GM19372 (cell line): ENCODE measurements around the gene PORCN.

Experiments
- ATAC-seq: cut with Tn5 transposase; IDR thresholded peaks from one replicate; pipeline ENCODE4 v1.9.1; 2021; ENCODE audit warnings: mild to moderate bottlenecking, low read depth, moderate library complexity; ENCODE audit not compliant: unreplicated experiment

PORCN gene

DNA sequence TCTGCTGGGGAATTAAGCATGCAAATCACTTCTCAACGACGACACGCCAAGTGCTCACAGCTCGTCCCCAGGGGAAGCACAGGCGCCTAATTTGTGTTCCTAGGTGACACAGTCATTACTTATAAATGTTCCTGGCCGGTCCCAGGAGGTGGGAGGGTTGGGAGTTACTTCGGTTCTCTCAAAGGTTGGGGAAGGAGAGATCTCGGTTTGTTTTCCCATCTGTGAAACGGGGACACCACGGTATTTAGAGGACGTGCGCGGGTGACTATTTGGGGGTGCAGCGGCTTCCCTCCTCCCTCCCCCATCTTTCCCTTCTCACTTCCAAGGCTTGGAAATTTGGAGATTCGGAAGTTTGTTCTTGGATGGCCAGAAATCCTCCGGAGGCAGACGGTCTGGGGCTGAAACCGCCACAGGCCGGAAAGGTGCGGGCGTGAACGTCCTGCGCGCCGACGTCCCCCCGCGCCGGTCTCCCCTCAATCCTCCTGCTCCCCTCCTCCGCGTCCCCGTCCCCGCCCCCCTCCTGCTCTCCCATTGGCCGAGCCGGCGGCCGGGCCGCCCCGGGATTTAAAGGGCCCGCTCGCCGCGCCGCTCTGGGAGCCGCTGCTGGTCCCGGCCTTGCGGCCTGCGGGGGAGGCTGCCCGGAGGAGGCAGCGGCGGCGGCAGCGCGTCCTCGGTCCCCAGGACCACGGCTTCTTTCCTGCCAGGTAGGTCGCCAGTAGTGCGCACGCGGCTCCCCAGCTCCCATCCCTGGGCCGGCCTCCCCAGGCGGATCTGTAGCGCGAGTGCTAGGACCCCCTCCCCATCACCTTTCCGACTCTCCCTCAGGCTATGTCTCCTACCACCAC is at the start of gene PORCN:
Gene PORCN, plus strand, starts transcription at position 593 of the 845 bp plus-strand sequence. CDS start 829 bp downstream, outside the sequence.
- peak; percentile 73 for ATAC-seq

DNA sequence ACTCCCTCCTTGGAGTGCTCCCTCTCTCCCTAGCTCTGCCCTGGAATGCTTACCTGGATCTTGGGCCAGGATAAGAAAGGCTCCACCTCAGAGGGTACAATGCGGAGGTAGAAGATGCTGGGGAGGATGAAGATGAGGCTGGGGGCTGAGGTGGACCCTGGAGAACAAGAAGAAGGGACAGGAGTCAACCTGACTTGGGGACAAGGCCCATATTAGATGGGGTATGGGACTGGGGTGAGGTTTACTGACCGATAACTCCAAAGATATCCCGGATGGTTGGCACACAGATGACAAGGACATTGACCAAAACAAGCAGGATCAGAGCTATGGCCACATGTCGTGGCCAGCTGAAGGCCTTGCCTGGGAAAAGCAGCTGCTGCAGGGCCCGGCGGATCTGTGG is 49.3 kb upstream of the PORCN start:
- no peak for ATAC-seq

DNA sequence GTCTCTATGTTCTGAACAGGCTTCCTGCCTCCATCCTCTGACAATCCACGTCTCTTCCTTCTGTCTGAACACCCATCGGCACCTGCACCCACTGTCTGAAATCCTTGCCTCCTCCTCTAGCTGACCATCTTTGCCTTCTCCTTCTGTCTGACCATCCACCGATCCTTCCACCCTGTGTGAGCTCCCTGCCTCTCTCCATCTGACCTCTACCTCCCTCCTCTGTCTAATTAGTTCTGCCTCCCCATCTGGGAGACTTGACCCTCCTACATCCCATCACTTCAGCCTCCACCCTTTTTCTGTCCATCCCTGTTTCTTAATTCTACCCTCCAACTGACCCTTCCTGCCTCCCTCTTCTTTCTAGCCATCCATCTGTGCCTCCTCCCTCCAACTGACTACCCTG is 48.8 kb upstream of the PORCN start:
- no peak for ATAC-seq

DNA sequence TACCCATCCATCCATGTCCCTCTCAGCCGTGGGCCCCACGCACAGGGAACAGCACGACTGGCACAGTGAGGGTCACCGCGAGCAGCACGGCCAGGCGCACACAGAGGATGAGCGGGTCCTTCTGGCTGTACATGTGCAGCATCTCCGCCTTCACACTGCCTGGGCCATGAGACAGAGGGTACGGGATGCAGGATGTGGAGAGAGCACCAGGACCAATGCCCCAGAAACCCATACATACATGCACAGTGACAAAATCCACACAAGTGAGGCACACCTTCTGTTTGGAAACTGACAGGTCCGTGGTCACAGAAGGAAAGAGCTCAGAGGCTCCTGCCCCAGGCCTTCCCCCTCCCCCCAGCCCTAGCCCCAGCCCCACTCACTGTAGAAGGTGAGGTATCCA is 48.2 kb upstream of the PORCN start:
- no peak for ATAC-seq

DNA sequence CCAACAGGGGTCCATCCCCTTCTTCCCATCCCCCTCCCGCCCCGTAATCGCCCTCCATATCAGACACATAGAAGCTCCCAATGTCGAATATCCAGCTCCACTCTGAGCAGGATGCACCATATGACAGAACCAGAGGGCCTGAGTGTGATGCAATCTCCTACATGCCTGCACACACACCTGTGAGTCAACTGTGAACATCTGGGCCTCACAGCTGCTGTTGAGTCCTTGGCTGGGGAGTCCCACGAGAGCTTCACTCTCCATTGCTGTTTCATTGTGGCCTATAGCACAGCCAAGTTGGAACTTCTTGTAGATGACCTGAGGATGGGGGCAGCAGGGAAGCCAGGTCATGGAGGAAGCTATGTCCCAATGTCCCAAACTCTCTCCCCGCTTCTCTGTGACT is 47.0 kb upstream of the PORCN start:
- no peak for ATAC-seq

DNA sequence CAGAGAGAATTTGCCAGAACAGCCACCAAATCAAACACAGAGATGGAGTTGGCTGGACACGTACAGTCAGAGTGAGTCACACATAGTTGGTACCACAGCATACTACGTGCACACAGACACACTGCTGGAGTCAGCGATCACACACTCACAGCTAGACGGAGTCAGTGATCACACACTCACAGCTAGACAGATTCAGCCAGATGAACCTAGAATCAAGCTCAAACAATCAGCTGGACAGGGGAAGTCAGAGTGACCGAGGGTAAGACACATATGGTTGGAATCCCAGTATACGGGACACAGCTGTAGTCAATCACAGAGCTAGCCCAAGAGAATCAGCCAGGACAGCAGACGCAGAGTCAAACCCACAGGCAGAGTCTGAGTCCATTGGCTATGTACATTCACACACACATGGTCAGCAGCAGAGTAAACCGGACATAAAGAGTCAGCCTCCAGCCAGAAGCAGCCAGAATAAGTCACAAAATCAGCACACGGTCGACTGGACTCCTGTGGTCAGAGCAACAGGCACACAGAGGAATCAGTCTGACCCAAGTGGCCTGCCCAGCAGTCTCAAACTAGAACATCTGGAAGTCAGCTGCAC is 43.4 kb upstream of the PORCN start:
- ATAC-seq: no peak

DNA sequence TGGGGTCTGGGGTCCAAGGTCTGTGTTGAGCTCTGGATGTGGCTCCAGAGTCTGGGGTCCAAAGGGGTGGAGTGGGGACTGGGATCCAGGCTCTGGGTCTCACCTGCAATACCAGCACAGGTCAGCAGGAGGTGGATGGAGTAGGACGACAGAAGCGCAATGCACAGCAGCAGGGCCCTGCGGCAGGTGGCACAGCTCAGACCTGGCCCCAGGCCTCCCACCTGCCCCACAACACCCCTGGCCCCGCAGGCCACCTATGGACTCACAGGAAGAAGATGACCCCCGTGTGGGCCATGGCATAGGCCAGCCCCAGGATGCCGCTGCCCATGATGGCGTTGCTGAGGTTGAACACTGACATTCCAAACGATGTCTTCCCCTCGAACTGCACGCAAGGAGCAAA is 42.1 kb upstream of the PORCN start:
- ATAC-seq: no peak

DNA sequence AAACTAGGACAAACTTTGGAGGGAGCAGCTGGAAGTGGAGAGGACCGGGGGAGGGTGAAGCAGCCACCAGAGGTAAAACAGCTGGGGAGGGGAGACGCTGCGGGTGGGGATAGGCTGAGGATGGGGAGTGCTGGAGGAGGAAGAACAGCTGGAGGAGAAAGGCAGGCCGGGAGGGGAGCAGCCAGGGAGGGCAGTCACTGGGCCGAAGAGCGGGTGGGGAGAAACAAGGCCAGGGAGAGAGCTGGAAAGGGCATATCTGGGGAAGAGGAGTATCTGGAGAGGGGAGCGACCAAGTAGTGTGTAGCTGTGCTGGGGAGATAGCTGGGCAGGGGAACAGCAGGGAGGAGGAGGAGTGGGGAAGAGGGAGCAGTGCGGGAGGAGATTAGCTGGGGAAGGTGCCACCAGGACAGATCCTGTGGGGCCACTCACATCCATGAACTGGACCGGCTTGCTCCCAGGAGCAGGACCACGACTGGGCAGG is 41.5 kb upstream of the PORCN start:
- ATAC-seq: no peak

DNA sequence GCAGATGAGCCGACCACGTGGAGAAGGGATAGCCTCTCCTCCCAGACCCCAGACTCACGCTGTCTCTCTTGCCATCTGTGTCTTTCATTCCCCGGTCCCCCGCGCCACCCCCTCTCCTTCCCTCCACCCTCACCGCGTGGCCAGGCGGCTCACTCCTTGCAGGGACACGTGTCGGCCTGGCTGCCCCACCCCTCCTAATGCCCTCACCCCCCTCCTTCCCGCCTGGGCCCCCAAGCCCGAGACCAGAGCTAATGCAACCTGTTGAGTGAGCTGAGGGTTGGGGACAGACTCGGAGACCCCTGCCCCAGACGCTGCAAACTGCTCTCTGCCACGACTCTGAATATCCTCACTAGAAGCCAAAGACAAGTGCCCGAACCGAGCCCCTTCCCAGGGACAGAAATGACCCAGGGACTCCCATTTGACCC is 40.5 kb upstream of the PORCN start:
- ATAC-seq: no peak

DNA sequence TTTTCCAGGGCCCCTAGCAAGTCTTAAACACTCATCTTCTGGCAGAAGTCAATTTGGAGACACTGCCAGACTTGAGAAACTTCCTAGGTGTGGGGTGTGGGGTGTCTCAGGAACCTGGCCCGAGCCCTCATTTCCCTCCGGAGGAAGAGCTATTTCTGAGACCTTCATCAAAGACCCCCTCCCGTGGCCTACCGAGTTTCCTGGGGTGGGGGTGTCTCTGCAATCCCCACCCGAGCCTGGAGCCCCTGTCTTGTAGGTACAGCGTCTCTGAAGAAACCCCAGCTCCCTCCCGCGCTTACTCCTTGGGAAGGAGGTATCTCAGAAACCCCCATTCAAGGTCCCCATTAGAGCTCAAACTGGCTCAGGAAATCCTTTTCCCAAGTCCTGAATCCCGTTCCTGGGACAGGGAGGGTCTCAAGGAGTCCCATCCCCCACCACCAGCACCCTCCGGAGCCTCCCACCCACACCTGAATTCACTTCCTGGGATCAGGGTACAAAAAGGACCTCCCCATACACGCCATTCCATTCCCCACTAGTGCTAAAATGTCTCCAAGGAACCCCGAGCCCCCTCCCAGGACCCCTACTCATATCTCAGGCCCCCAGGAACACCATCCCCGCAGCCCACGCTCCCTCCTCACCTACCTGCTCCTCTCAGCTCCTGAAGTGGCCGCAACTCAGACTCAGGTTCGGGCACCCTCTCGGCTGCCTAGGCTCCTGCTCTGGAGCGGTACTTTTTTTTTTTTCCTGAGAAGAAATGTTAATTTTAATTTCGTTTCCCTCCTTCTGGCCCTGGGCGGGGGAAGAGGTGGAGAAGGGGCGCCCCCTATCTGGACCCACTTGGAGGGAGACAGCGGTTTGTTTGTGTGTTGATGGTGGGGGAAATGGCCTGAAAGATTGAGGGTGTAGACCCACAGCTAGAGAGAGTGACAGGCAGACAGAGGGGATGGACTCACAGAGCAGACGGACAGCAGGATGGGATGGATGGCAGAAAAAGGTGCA is 39.8 kb upstream of the PORCN start:
- no peak for ATAC-seq

DNA sequence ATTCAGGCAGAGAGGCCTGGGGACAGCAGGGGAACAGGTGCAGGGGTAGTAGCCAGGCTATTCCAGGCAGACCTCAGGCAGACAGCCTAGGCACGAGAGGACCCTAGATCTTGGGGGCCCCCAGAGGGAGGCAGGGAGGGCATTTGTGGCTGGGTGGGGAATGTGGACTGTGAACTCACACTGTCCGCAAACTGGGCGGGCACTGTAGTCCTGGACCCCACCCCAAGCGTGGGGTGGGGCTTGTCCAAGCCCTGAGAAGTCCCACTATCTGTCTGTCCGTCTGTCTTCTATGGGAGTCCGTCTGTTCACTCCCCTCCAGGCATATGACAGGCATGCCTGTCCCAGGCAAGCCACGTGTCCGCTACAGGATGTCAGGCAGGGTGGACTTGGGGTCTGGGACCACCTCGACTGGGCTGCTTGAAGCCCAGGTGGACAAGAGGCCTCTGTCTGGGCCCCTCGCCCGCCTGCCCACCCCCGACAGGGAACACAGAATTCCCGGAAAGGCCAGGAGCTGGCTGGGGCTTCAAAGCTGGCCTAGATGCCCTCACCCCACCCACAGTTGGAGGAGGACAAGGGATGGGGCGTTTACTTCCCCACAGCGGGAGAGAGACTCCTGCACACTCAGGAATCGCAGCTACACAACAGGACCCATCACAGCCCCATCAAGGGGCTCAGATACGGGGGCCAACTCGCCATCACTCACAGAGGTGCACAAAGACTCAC is 38.5 kb upstream of the PORCN start, which contains the start of gene SLC38A5:
Gene SLC38A5, minus strand, starts transcription at position 151 of the 723 bp plus-strand sequence. CDS start 2,336 bp downstream, outside the sequence.
- ATAC-seq: no peak

DNA sequence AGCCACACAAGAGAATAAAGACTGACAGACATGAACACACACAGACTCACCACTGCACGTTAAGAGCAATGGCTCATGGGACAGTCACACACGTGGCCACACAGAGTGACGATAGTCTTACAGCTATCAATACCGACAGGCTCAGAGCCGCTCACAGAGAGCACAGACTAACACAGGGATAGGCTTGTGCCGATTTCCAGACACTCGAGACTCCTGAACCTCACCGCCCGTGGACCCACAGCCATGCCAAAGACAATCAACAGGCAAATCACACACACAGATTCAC is 38.0 kb upstream of the PORCN start:
- ATAC-seq: no peak

DNA sequence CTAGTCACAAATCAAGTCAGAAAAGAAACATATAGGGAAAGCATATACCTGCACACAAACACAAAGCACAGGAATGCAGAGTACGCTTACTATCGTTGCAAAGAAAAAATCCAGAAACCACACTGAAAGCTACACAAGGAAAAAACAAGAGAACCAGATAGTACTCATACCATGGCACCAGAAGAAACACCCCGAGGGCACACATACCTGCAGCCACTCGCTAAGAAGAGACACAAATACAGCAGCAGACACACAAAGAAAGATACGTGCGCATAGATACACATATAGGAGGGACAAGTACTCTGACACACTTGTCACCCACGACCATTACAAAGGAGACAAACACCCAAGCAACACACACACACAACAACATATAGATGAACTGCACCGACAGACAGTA is 37.3 kb upstream of the PORCN start:
- ATAC-seq: no peak

DNA sequence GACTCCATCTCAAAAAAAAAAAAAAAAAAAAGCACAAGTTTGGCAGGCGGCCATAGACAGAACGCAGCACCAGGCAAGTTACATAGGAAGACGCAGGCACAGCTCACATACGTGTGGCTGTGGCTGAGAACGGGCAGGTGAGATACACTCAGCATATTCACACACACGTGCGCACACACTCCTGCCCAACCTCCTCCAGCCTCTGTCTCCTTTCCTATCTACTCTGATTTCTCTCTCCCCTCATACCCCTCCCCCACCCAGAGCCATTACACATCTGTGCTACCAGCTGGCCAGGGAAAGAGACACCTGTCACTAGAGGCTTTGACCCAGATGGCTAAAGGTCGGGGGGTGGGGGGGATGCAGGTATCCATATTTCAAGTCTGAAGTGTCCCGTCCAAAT is 36.6 kb upstream of the PORCN start:
- no peak for ATAC-seq

DNA sequence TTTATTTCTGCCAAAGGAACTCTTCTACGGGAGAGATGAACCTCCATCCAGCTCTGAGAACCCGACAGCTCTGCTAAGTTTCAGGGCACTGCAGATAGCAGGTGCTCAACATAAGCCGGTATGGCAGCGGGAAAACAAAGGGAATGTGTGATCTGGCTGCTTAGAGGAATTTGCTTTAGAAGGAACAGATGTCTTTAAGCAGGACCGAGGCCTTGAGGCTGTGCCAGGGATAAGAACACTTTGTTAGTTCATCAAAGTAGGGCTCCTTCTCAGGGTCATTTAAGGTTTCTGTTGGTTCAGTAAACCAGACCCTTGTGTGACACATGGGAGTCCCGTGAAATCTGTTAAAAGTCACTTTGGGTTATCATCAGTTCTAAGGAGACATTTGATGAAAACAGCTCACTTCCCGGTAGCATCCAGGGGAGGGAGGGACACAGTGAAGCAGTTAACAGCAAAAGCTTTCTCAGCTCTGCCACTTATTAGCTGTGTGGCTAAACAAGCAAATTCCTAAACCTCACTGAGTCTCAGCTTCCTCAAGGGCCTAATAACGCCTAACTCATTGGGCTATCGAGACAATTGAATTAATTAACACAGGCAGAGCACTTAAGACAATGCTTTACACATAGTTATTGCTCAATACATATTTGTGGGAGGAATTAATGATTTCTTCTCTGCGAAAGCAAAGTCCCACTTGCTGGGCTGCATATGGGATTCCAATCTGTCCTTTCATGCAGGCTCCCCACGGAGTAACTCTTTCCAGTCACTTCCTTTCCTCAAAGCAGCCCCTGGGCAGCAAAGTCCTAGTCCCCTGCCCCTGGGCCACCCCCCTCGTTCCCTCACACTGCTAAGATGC is 35.7 kb upstream of the PORCN start:
- no peak for ATAC-seq

DNA sequence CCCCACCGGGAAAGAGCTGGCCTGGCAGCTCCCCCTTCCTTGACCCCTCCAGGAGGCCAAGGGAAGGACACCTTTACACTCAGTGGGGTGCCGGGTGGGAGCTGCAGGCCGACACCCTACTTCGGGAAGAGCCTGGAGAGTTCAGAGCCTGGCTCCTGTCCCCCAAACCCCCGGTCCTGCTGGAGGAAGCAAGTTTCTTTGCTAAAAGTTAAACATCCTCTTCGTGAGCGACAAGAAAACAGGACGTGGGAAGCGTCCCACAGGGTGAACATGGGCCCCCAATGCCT is 35.1 kb upstream of the PORCN start:
- ATAC-seq: no peak

DNA sequence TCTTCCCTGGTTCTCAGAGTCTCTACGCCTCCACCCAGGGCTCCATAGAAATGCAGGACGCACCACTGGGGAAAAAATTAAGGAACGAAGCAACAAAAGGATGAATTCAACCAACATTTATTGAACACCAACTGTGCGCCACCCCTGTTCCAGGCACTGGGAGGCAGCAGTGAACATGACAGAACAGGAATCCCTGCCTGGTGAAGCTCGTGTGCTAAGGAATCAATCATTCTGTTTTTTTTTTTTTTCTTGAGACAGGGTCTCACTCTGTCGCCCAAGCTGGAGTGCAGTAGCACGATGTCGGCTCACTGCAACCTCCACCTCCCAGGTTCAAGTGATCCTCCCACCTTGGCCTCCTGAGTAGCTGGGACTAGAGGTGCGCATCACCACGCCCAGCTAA is 34.7 kb upstream of the PORCN start:
- ATAC-seq: no peak

DNA sequence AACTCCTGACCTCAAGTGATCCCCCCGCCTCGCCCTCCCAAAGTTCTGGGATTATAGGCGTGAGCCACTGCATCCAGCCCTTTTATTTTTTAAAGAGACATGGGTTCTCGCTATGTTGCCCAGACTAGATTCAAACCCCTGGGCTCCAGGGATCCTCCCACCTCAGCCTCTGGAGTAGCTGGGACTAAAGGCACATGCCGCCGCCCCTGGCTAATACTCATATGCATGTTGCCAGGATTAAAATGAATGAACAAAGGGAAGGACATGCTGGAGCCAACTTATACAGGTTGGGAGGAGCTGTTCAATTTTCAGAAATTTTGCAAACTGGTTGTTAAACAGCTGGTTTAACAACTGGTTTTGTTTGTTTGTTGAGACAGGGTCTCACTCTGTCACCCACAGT is 34.2 kb upstream of the PORCN start:
- ATAC-seq: no peak

DNA sequence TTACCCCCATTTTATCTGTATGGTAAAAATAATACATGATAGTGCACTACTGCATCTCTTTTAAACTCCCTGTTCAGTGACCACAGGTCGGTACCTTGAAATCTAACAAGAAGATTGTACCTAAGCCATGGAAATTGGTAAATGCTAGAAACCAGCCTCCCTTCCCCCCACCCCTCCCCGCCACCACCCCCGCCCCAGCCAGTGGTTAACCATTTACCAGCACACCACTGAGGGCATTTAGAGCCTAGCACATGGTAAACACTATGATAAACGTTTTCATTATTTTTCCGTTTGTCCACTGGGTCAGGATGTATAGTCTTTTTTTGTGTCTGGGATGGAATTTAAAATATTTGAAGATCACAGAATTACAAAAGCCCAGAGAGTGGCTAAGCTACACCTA is 33.5 kb upstream of the PORCN start:
- no peak for ATAC-seq
